ENCODE results near the gene ST7.

ST7 gene

DNA sequence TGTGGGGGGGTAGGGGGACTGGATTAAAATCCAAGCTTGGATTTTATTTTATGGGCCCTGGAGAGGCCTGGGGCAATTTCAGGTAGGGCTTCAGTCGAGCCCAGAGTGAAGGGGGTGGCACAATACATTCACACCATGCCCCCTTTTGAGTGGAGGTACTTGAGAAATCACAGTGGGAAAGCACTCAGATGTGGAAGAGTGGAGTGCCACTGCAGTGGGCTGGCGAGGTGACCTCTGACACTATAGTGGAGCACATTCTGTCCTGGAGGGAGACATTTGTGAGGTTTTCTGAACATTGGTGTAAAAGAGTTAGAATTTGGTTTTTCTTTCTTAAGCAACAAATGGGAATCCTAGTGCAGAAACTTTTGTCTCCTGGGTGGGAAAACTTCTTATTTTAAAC, 226.4 kb downstream of the ST7 start:
- TF ChIP-seq RARB (CRISPR knock-in tag; IDR thresholded peaks at IDR 0.05): no peak
- TF ChIP-seq, protein P1, sequence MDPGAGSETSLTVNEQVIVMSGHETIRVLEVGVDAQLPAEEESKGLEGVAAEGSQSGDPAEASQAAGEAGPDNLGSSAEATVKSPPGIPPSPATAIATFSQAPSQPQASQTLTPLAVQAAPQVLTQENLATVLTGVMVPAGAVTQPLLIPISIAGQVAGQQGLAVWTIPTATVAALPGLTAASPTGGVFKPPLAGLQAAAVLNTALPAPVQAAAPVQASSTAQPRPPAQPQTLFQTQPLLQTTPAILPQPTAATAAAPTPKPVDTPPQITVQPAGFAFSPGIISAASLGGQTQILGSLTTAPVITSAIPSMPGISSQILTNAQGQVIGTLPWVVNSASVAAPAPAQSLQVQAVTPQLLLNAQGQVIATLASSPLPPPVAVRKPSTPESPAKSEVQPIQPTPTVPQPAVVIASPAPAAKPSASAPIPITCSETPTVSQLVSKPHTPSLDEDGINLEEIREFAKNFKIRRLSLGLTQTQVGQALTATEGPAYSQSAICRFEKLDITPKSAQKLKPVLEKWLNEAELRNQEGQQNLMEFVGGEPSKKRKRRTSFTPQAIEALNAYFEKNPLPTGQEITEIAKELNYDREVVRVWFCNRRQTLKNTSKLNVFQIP (CRISPR knock-in tag; IDR thresholded peaks at IDR 0.05; ENCODE audit: borderline replicate concordance, low read depth): no peak
- TF ChIP-seq TOX (CRISPR knock-in tag; IDR thresholded peaks at IDR 0.05; ENCODE audit: borderline replicate concordance): no peak
- TF ChIP-seq, protein P2, sequence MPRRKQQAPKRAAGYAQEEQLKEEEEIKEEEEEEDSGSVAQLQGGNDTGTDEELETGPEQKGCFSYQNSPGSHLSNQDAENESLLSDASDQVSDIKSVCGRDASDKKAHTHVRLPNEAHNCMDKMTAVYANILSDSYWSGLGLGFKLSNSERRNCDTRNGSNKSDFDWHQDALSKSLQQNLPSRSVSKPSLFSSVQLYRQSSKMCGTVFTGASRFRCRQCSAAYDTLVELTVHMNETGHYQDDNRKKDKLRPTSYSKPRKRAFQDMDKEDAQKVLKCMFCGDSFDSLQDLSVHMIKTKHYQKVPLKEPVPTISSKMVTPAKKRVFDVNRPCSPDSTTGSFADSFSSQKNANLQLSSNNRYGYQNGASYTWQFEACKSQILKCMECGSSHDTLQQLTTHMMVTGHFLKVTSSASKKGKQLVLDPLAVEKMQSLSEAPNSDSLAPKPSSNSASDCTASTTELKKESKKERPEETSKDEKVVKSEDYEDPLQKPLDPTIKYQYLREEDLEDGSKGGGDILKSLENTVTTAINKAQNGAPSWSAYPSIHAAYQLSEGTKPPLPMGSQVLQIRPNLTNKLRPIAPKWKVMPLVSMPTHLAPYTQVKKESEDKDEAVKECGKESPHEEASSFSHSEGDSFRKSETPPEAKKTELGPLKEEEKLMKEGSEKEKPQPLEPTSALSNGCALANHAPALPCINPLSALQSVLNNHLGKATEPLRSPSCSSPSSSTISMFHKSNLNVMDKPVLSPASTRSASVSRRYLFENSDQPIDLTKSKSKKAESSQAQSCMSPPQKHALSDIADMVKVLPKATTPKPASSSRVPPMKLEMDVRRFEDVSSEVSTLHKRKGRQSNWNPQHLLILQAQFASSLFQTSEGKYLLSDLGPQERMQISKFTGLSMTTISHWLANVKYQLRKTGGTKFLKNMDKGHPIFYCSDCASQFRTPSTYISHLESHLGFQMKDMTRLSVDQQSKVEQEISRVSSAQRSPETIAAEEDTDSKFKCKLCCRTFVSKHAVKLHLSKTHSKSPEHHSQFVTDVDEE (CRISPR knock-in tag; IDR thresholded peaks at IDR 0.05): no peak
- no peak for ATAC-seq

- ATAC-seq: no peak
- TF ChIP-seq ARNTL (CRISPR knock-in tag; IDR thresholded peaks at IDR 0.05; ENCODE audit: borderline replicate concordance, low read depth): no peak
- TF ChIP-seq BACH2 (CRISPR knock-in tag; IDR thresholded peaks at IDR 0.05; ENCODE audit: borderline replicate concordance): no peak
- TF ChIP-seq OSR1 (CRISPR knock-in tag; IDR thresholded peaks at IDR 0.05): no peak
- TF ChIP-seq ZFP30 (CRISPR knock-in tag; IDR thresholded peaks at IDR 0.05): no peak
- no peak for TF ChIP-seq ZNF70 (CRISPR knock-in tag; IDR thresholded peaks at IDR 0.05)
- no peak for TF ChIP-seq ISL1 (CRISPR knock-in tag; IDR thresholded peaks at IDR 0.05)
- no peak for TF ChIP-seq RARB (CRISPR knock-in tag; IDR thresholded peaks at IDR 0.05)
- TF ChIP-seq PATZ1 (CRISPR knock-in tag; IDR thresholded peaks at IDR 0.05; ENCODE audit: borderline replicate concordance): no peak
- no peak for TF ChIP-seq ZNF8 (CRISPR knock-in tag; IDR thresholded peaks at IDR 0.05)
- no peak for TF ChIP-seq ESRRG (CRISPR knock-in tag; IDR thresholded peaks at IDR 0.05)
- TF ChIP-seq ZFP3 (CRISPR knock-in tag; IDR thresholded peaks at IDR 0.05): no peak
- no peak for TF ChIP-seq SNAI2 (CRISPR knock-in tag; IDR thresholded peaks at IDR 0.05)
- TF ChIP-seq, protein P1 (CRISPR knock-in tag; IDR thresholded peaks at IDR 0.05; ENCODE audit: borderline replicate concordance, low read depth): no peak
- TF ChIP-seq, protein P3, sequence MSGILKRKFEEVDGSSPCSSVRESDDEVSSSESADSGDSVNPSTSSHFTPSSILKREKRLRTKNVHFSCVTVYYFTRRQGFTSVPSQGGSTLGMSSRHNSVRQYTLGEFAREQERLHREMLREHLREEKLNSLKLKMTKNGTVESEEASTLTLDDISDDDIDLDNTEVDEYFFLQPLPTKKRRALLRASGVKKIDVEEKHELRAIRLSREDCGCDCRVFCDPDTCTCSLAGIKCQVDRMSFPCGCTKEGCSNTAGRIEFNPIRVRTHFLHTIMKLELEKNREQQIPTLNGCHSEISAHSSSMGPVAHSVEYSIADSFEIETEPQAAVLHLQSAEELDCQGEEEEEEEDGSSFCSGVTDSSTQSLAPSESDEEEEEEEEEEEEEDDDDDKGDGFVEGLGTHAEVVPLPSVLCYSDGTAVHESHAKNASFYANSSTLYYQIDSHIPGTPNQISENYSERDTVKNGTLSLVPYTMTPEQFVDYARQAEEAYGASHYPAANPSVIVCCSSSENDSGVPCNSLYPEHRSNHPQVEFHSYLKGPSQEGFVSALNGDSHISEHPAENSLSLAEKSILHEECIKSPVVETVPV (CRISPR knock-in tag; IDR thresholded peaks at IDR 0.05): no peak
- no peak for TF ChIP-seq TCF4 (CRISPR knock-in tag; IDR thresholded peaks at IDR 0.05; ENCODE audit: borderline replicate concordance)
- no peak for TF ChIP-seq ZC3H10 (CRISPR knock-in tag; IDR thresholded peaks at IDR 0.05)
These were observed 230.4 kb downstream of the ST7 start for GRCh38 chr7:117183729-117184128.

DNA sequence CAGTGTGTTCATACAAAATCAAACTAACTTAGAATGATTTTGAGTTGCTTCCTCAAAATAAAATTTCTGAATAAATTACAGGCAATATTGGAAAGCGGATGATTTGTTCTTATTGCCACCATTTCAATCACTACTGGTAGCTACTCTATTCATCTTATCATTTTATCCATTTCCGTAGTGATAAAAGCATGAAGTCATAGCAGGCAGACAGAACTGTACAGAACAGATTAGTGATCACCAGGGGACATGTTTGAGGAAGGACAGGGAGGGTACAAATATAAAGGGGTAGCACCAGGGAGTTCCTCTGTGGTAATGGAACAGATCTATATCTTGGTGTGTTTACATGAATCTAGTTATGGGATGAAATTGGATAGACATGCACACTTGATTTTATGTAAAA, 231.1 kb downstream of the ST7 start:
- TF ChIP-seq SNAI2 (CRISPR knock-in tag; IDR thresholded peaks at IDR 0.05): no peak
- TF ChIP-seq TCF4 (CRISPR knock-in tag; IDR thresholded peaks at IDR 0.05; ENCODE audit: borderline replicate concordance): peak; percentile 43; the same call in 1 of the 2 replicates
- TF ChIP-seq TOX (CRISPR knock-in tag; IDR thresholded peaks at IDR 0.05; ENCODE audit: borderline replicate concordance): no peak
- TF ChIP-seq RARB (CRISPR knock-in tag; IDR thresholded peaks at IDR 0.05): no peak
- TF ChIP-seq ZNF70 (CRISPR knock-in tag; IDR thresholded peaks at IDR 0.05): peak; percentile 72
- no peak for TF ChIP-seq ZNF565 (CRISPR knock-in tag; conservative IDR thresholded peaks at IDR 0.05; ENCODE audit: low read depth)
- TF ChIP-seq ZFP30 (CRISPR knock-in tag; IDR thresholded peaks at IDR 0.05): no peak
- no peak for TF ChIP-seq ZNF8 (CRISPR knock-in tag; IDR thresholded peaks at IDR 0.05)
- TF ChIP-seq ESRRG (CRISPR knock-in tag; IDR thresholded peaks at IDR 0.05): no peak
- TF ChIP-seq ZFP3 (CRISPR knock-in tag; IDR thresholded peaks at IDR 0.05): no peak
- TF ChIP-seq BACH2 (CRISPR knock-in tag; IDR thresholded peaks at IDR 0.05; ENCODE audit: borderline replicate concordance): no peak
- TF ChIP-seq GLIS3 (CRISPR knock-in tag; IDR thresholded peaks at IDR 0.05): no peak; the same call in 1 of the 2 replicates
- no peak for TF ChIP-seq ARNTL (CRISPR knock-in tag; IDR thresholded peaks at IDR 0.05; ENCODE audit: borderline replicate concordance, low read depth)
- TF ChIP-seq, protein P2 (CRISPR knock-in tag; IDR thresholded peaks at IDR 0.05): no peak
- no peak; the same call in 1 of the 3 replicates for ATAC-seq

Data from SK-N-SH treated with all-trans-retinoic acid at 6 μM for 48 hours (cell line).